Stomach (tissue), 9 donors: ENCODE measurements around the gene RGS7. TPM values are rescaled to one million over a fixed set of nuclear protein-coding genes. Genes with fewer than 3 reads are reported as not detected.

Source experiments
- DNase-seq, 2 donors: peaks; one replicate each; pipeline versions ENCODE4 v3.0.0 to v3.0.0-alpha.2; 2013 to 2019
- H3K27ac ChIP-seq, 5 donors: fragments of 200-600 bp in 4 of 5; sonication (generic) in 4 of 5; one replicate each; pipeline ENCODE4 v1.5.1; 2013 to 2019; ENCODE audit warnings: mild to moderate bottlenecking in 1 of 5, moderate library complexity in 1 of 5
- H3K27me3 ChIP-seq, 3 donors: fragments of 200-600 bp; sonication (generic); one replicate each; pipeline ENCODE4 v1.5.1; 2017 to 2019; ENCODE audit warnings: mixed run types in 1 of 3
- H3K36me3 ChIP-seq, 4 donors: fragments of 200-600 bp; sonication (generic); 1 replicate in 3 of 4; 2 replicates in 1 of 4; pipeline ENCODE4 v1.5.1; 2016 to 2019
- H3K4me1 ChIP-seq, 4 donors: fragments of 200-600 bp; sonication (generic); one replicate each; pipeline ENCODE4 v1.5.1; 2016 to 2019
- H3K4me3 ChIP-seq, 4 donors: fragments of 200-600 bp; sonication (generic) in 3 of 4; one replicate each; pipeline ENCODE4 v1.5.1; 2016 to 2019; ENCODE audit warnings: mild to moderate bottlenecking in 1 of 4
- H3K9me3 ChIP-seq, 4 donors: fragments of 200-600 bp; sonication (generic); one replicate each; pipeline ENCODE4 v1.5.1; 2016 to 2019
- CTCF ChIP-seq, 7 experiments: fragments of 450-650 bp in 4 of 7; fragments of 200-600 bp in 3 of 7; sonication (generic) in 3 of 7; IDR thresholded peaks; one replicate each; pipeline ENCODE4 v1.5.1; 2016 to 2019; ENCODE audit warnings: antibody characterized with exemption in 7 of 7, control low read depth in 2 of 7, mild to moderate bottlenecking in 1 of 7
- EP300 ChIP-seq: sonication (generic); formaldehyde crosslinking; IDR thresholded peaks from one replicate; pipeline ENCODE4 v1.6.1; 2017; ENCODE audit warnings: antibody characterized with exemption
- POLR2A ChIP-seq, 4 donors: fragments of 450-650 bp; IDR thresholded peaks; one replicate each; pipeline ENCODE4 v1.6.1; 2016; ENCODE audit warnings: antibody characterized with exemption in 4 of 4, control low read depth in 2 of 4, mild to moderate bottlenecking in 1 of 4, moderate library complexity in 1 of 4
- POLR2AphosphoS5 ChIP-seq, 3 donors: sonication (generic); formaldehyde crosslinking; IDR thresholded peaks; one replicate each; pipeline ENCODE4 v1.6.1; 2016; ENCODE audit warnings: antibody characterized with exemption in 3 of 3
- WGBS, 5 donors: extraction: QIAGEN DNeasy Blood & Tissue Kit in 3 of 5; methylation state at CpG; one replicate each; pipeline versions ENCODE4 v1.1.5 to v1.1.7; 2013 to 2018; 5-methylcytosine and 5-hydroxymethylcytosine counted together
- intact Hi-C: fragments of 100-400 bp; cut with DNase I; formaldehyde crosslinking; loops from one replicate; pipeline ENCODE4 v1.15.1; 2023; ENCODE audit warnings: low total_unique reads
- polyA plus RNA-seq, 3 donors: library from polyadenylated mRNA; stranded (reverse); fragments of 200-250 nt; gene quantifications; one replicate each; pipeline ENCODE4 v1.2.3, GENCODE V29; 2013
- total RNA-seq, 5 donors: library from RNA; depleted of rRNA; stranded (reverse); fragments of >200 nt; gene quantifications; one replicate each; pipeline versions ENCODE4 v1.1.0 to v1.2.3, GENCODE V29; 2014 to 2016
- donor health status: healthy with polysubstance abuse.
- donor health status: Bipolar disorder and iron deficiency.
- donor health status: healthy.

Gene RGS7
- total and polyA plus RNA-seq, 8 donors: 0.23 to 2.9 (median 1.9) TPM; not detected in 2

GRCh38 chr1:240936911-240937668, 419.9 kb downstream of the RGS7 start:
- DNase-seq: no peak
- no peaks in the 10 kb centered on the region for H3K4me1 ChIP-seq
- 93 to 95% (median 94%) methylated on average over 11 of the region's 11 CpGs for WGBS, 5 donors
- H3K9me3 ChIP-seq: peaks cover 0 to 27% (median 20%) of the 10 kb centered on the region in 4 donors
- no peak for TF ChIP-seq CTCF (IDR thresholded peaks at IDR 0.05)
- no peak for TF ChIP-seq POLR2A (IDR thresholded peaks at IDR 0.05)
- TF ChIP-seq POLR2AphosphoS5 (IDR thresholded peaks at IDR 0.05): no peak
- no peak overlapping the region for H3K4me3 ChIP-seq
- no peaks in the 10 kb centered on the region for H3K27me3 ChIP-seq
- no peak overlapping the region for H3K27ac ChIP-seq
- no peaks in the 10 kb centered on the region for H3K36me3 ChIP-seq
- intact Hi-C loops: no loop called here

GRCh38 chr1:240935920-240936319, 421.1 kb downstream of the RGS7 start:
- WGBS, 5 donors: 62 to 87% (median 83%) methylated on average over 2 of the region's 2 CpGs

GRCh38 chr1:240931031-240931430, 426.0 kb downstream of the RGS7 start:
- 80 to 88% (median 81%) methylated on average over 4 of the region's 4 CpGs for WGBS, 5 donors
- H3K4me3 ChIP-seq: no peak overlapping the region

More at GRCh38 chr1:240935920-240936319, 421.1 kb downstream of the RGS7 start:
- H3K27me3 ChIP-seq: no peaks in the 10 kb centered on the region
- H3K4me1 ChIP-seq: no peaks in the 10 kb centered on the region
- no peak for DNase-seq
- no peak overlapping the region for H3K4me3 ChIP-seq
- H3K27ac ChIP-seq: no peak overlapping the region
- TF ChIP-seq POLR2AphosphoS5 (IDR thresholded peaks at IDR 0.05): no peak
- TF ChIP-seq POLR2A (IDR thresholded peaks at IDR 0.05): no peak
- no peak for TF ChIP-seq CTCF (IDR thresholded peaks at IDR 0.05)
- TF ChIP-seq EP300: no peak
- peaks cover 0 to 27% (median 20%) of the 10 kb centered on the region in 4 donors for H3K9me3 ChIP-seq
- H3K36me3 ChIP-seq: no peaks in the 10 kb centered on the region
- intact Hi-C loops: no loop called here

GRCh38 chr1:240928265-240928664, 428.7 kb downstream of the RGS7 start:
- Histone ChIP-seq H3K4me3 (no peak overlapping the region), H3K27me3 (no peaks in the 10 kb centered on the region), H3K27ac (no peak overlapping the region), H3K4me1 (no peaks in the 10 kb centered on the region), H3K9me3 (no peaks in the 10 kb centered on the region), H3K36me3 (no peaks in the 10 kb centered on the region)
- WGBS, 5 donors: 89 to 95% (median 95%) methylated on average over 4 of the region's 4 CpGs
- DNase-seq: no peak
- intact Hi-C loops: no loop called here
- TF ChIP-seq POLR2A (IDR thresholded peaks at IDR 0.05) (no peak), CTCF (IDR thresholded peaks at IDR 0.05) (no peak), EP300 (no peak), POLR2AphosphoS5 (IDR thresholded peaks at IDR 0.05) (no peak)

More at GRCh38 chr1:240931031-240931430, 426.0 kb downstream of the RGS7 start:
- no peak for TF ChIP-seq POLR2A (IDR thresholded peaks at IDR 0.05)
- TF ChIP-seq EP300: no peak
- TF ChIP-seq CTCF (IDR thresholded peaks at IDR 0.05): no peak
- no peak for TF ChIP-seq POLR2AphosphoS5 (IDR thresholded peaks at IDR 0.05)
- Histone ChIP-seq H3K36me3 (no peaks in the 10 kb centered on the region), H3K4me1 (no peaks in the 10 kb centered on the region), H3K27me3 (no peaks in the 10 kb centered on the region), H3K27ac (no peak overlapping the region), H3K9me3 (peaks cover 0 to 7% (median 0%) of the 10 kb centered on the region in 4 donors)
- intact Hi-C loops: no loop called here
- DNase-seq: no peak
